NCI-H510A treated with DMSO at 0.1 percent for 48 hours (cell line): Measurements from ENCODE around the gene GSTP1.
"Not testable (repeated sequence)": the region's sequence is repeated elsewhere in the genome, so short reads cannot be mapped to it uniquely, and the experiment has no call there.

Source experiments
- DNase-seq: peaks from one replicate; lab custom pipeline; 2025; lab: John Stamatoyannopoulos, UW

The GSTP1 gene

GRCh38 chr11:67615728-67616430 is 32.3 kb downstream of the GSTP1 start:
- no peak for DNase-seq

GRCh38 chr11:67616431-67617242 is 33.0 kb downstream of the GSTP1 start:
- no peak for DNase-seq

- DNase-seq = no peak
Observed at GRCh38 chr11:67617243-67617953, 33.8 kb downstream of the GSTP1 start.

GRCh38 chr11:67618901-67619659 is 35.5 kb downstream of the GSTP1 start:
- DNase-seq = not testable (repeated sequence)

GRCh38 chr11:67619683-67620618 is 36.3 kb downstream of the GSTP1 start:
- DNase-seq = not testable (repeated sequence)

- not testable (repeated sequence) for DNase-seq
Observed at GRCh38 chr11:67620621-67621020, 37.0 kb downstream of the GSTP1 start.

- DNase-seq = not testable (repeated sequence)
Observed at GRCh38 chr11:67621928-67622327, 38.3 kb downstream of the GSTP1 start.

- not testable (repeated sequence) for DNase-seq
Observed at GRCh38 chr11:67622905-67623304, 39.3 kb downstream of the GSTP1 start.

GRCh38 chr11:67623795-67624194 is 40.2 kb downstream of the GSTP1 start:
- not testable (repeated sequence) for DNase-seq

GRCh38 chr11:67626131-67626833 is 42.7 kb downstream of the GSTP1 start:
- DNase-seq = not testable (repeated sequence)

GRCh38 chr11:67626970-67627369 is 43.4 kb downstream of the GSTP1 start:
- DNase-seq = no peak

GRCh38 chr11:67627441-67627811 is 43.8 kb downstream of the GSTP1 start:
- DNase-seq = no peak

GRCh38 chr11:67627812-67628624 is 44.4 kb downstream of the GSTP1 start:
- no peak for DNase-seq

- no peak for DNase-seq
Observed at GRCh38 chr11:67628710-67629385, 45.2 kb downstream of the GSTP1 start.

GRCh38 chr11:67629386-67630227 is 46.0 kb downstream of the GSTP1 start, which contains the start of gene NUDT8:
TSS of gene NUDT8 (minus strand) at chr11:67629937. CDS start at chr11:67629911, 26 bp downstream.
- peak; percentile 90 for DNase-seq

- DNase-seq = peak; percentile 98
Observed at GRCh38 chr11:67630228-67630942, 46.8 kb downstream of the GSTP1 start.

- DNase-seq = no peak
Observed at GRCh38 chr11:67630943-67631331, 47.3 kb downstream of the GSTP1 start.
